ENCODE data around the gene GABARAPL2. TPM values are rescaled to one million over a fixed set of nuclear protein-coding genes. Genes with fewer than 3 reads are reported as not detected.

GABARAPL2 gene
- total RNA-seq, 1 donor, result 36.3 TPM

DNA sequence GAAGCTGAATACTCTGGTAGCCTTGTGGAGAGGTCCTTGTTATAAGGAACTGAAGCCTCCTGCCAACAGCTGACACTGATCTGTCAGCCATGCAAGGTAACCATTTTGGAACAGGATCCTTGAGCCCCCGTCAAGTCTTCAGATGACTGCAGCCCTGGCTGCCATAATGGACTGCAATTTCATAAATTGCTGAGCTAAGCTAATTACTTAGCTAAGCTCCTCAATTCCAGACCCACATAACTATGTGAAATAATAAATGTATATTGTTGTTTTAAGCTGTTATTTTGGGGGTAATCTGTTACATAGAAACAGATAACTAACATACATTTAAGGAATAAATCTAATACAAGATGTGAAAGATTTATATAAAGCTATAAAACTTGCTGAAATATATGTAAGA lies 40.3 kb downstream of the GABARAPL2 start:
- DNase-seq (ENCODE audit: low read depth), result no peak
- no peak overlapping the region for H3K4me3 ChIP-seq (ENCODE audit: low read depth, low read length)
- TF ChIP-seq, protein P1, sequence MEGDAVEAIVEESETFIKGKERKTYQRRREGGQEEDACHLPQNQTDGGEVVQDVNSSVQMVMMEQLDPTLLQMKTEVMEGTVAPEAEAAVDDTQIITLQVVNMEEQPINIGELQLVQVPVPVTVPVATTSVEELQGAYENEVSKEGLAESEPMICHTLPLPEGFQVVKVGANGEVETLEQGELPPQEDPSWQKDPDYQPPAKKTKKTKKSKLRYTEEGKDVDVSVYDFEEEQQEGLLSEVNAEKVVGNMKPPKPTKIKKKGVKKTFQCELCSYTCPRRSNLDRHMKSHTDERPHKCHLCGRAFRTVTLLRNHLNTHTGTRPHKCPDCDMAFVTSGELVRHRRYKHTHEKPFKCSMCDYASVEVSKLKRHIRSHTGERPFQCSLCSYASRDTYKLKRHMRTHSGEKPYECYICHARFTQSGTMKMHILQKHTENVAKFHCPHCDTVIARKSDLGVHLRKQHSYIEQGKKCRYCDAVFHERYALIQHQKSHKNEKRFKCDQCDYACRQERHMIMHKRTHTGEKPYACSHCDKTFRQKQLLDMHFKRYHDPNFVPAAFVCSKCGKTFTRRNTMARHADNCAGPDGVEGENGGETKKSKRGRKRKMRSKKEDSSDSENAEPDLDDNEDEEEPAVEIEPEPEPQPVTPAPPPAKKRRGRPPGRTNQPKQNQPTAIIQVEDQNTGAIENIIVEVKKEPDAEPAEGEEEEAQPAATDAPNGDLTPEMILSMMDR (IDR thresholded peaks at IDR 0.05; ENCODE audit: insufficient read depth, low read depth, low read length), result no peak

DNA sequence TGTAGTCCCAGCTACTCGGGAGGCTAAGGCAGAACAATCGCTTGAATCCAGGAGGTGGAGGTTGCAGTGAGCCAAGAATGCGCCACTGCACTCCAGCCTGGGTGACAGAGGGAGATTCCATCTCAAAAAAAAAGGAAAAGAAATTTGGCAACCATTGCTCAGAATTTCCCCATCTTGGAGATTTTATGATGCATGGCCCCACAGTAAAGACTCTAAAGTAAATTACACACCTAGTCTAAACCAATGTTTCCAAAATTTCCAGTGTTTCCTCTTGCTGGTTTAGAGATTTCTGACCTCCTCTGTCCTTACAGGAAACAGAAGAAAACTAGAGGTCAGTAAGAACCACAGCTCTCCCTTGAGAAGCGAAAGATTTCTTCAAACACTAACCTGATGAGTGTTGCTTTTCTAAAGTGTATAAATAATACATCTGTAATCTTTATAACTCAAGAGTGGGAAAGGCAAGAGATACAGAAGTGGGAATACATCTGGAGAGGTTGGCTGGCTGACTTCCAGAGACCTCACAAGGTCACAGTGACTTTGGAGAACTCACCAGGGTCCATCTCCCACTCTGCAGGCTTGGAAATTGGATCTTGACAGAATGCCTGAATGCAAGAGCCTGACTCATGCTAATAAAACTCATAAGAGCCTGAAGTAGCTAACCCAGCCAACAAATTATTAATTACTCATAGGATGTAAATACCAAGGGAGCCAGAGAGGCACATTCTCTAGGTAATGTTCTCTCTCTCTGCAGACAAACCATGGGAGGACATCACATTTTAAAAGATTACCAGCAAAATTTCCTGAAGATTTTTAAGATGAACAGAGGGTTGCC lies 48.1 kb downstream of the GABARAPL2 start:
- no peak overlapping the region for H3K4me3 ChIP-seq (ENCODE audit: low read depth, low read length)
- DNase-seq (ENCODE audit: low read depth), result peak; percentile 71
- TF ChIP-seq, protein P1 (IDR thresholded peaks at IDR 0.05; ENCODE audit: insufficient read depth, low read depth, low read length), result no peak

DNA sequence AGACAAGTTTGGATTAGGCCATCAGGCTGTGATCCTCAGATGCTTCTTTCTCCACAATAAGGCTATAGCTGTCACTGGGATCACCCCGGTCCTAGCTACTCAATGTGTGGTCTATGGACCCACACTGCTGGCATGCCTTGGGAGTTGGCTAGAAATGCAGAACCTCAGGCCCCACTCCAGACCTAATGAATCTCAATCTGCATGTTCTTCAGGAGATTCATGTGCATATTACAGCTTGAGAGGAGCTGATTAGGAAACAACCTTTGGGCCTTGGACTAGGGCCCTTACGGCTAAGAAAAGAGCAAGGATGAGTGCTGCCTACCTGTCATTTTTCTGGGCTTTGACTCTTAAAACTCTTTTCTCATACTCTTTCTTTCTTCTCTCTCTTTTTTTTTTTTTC lies 49.4 kb downstream of the GABARAPL2 start:
- DNase-seq (ENCODE audit: low read depth), result no peak
- TF ChIP-seq, protein P1 (IDR thresholded peaks at IDR 0.05; ENCODE audit: insufficient read depth, low read depth, low read length), result no peak
- no peak overlapping the region for H3K4me3 ChIP-seq (ENCODE audit: low read depth, low read length)

DNA sequence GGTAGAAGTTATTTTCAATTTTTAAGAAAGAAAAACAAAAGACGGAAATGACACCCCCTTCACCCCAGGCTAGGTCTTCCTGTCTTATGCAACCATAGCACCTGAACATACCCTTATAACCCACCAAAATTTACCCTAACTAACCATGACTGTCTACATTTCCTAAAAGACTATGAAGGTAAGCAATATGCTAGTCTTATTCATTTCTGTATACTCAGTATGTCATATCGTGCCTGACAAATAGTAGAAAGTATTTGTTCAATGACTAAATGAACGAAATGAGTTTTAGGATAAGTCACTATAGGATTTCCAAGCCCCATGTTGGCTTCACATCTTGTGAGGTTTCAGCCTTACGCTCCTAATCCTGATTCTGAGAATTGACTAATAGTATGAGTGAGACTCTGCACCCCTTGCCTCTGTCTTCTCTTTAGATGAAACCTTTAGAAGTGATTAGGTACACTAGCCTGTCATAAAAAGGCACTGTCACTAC lies 50.4 kb downstream of the GABARAPL2 start:
- no peak for DNase-seq (ENCODE audit: low read depth)
- TF ChIP-seq, protein P1 (IDR thresholded peaks at IDR 0.05; ENCODE audit: insufficient read depth, low read depth, low read length), result no peak
- H3K4me3 ChIP-seq (ENCODE audit: low read depth, low read length), result no peak overlapping the region

DNA sequence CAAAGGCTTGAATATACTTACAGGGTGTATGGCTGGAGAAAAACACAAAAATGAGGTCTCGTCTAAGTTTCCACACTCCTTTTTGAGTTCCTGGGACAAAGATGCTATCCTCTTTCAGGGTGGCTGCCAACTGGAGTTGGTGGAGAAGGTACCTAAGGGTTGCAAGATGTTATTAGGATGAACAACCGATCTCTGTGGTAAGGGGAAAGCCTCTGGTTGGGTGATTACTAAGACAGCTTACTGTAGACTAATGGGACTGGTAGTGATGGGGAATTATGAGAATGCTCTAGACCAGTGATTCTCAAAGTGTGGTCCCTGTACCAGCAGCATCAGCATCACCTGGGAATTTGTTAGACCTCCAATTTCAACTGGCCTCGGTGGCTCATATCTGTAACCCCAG lies 50.9 kb downstream of the GABARAPL2 start:
- TF ChIP-seq, protein P1 (IDR thresholded peaks at IDR 0.05; ENCODE audit: insufficient read depth, low read depth, low read length), result no peak
- no peak overlapping the region for H3K4me3 ChIP-seq (ENCODE audit: low read depth, low read length)
- no peak for DNase-seq (ENCODE audit: low read depth)

DNA sequence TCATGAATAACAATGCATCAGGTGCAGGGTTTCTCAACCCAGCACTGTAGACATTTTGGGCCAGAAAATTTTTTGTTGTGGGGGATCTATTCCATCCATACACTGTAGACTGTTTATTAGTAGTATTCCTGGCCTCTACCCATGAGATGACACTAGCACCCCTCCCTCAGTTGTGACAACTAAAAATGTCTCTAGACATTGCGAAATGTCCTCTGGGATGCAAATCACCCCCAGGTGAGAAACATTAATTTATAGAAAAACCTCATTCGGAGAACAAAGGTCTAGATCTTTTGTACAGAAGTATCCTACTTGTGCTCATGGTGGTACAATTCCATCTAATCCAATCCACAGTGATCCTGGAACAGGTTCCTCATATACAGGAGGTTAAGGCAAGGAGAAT lies 52.6 kb downstream of the GABARAPL2 start:
- DNase-seq (ENCODE audit: low read depth), result no peak
- TF ChIP-seq, protein P1 (IDR thresholded peaks at IDR 0.05; ENCODE audit: insufficient read depth, low read depth, low read length), result no peak
- H3K4me3 ChIP-seq (ENCODE audit: low read depth, low read length), result no peak overlapping the region
